Lung (tissue), 12 donors: ENCODE data around the gene TMEM184A. TPM values are rescaled to one million over a fixed set of nuclear protein-coding genes. Genes with fewer than 3 reads are reported as not detected.

Experiments
- ATAC-seq: fragments of 200-7000 bp; cut with Tn5 transposase; one replicate; pipeline ENCODE4 v1.9.1; 2020; ENCODE audit warnings: moderate number of reproducible peaks; ENCODE audit not compliant: insufficient read depth, low FRiP score
- DNase-seq, 3 donors: peaks; one replicate each; pipeline ENCODE4 v3.0.0-alpha.2; 2013 to 2017
- H3K27ac ChIP-seq, 2 donors: one replicate each; pipeline ENCODE4 v1.5.1; 2013; ENCODE audit warnings: mild to moderate bottlenecking in 2 of 2, moderate library complexity in 2 of 2, control low read depth in 1 of 2, inconsistent platforms in 1 of 2, low read depth in 1 of 2, low read length in 1 of 2
- H3K27me3 ChIP-seq, 3 donors: one replicate each; pipeline ENCODE4 v1.5.1; 2013; ENCODE audit warnings: low read length in 2 of 3; ENCODE audit not compliant: control insufficient read depth in 3 of 3, insufficient read depth in 3 of 3
- H3K36me3 ChIP-seq, 4 donors: one replicate each; pipeline ENCODE4 v1.5.1; 2013; ENCODE audit warnings: low read length in 4 of 4, mild to moderate bottlenecking in 1 of 4, moderate library complexity in 1 of 4; ENCODE audit not compliant: control insufficient read depth in 4 of 4, insufficient read depth in 4 of 4
- H3K4me1 ChIP-seq, 5 donors: one replicate each; pipeline ENCODE4 v1.5.1; 2013; ENCODE audit warnings: low read length in 5 of 5, mild to moderate bottlenecking in 2 of 5, moderate library complexity in 1 of 5; ENCODE audit not compliant: control insufficient read depth in 5 of 5, insufficient read depth in 5 of 5
- H3K4me3 ChIP-seq: one replicate; pipeline ENCODE4 v1.5.1; 2013; ENCODE audit warnings: mild to moderate bottlenecking, control low read depth, moderate library complexity
- H3K9ac ChIP-seq, 2 donors: one replicate each; pipeline ENCODE4 v1.5.1; 2013; ENCODE audit warnings: low read length in 2 of 2, control low read depth in 1 of 2; ENCODE audit not compliant: insufficient read depth in 1 of 2
- H3K9me3 ChIP-seq, 4 donors: one replicate each; pipeline ENCODE4 v1.5.1; 2013; ENCODE audit warnings: low read length in 3 of 4, mild to moderate bottlenecking in 1 of 4, moderate library complexity in 1 of 4; ENCODE audit not compliant: control insufficient read depth in 4 of 4, insufficient read depth in 3 of 4
- CTCF ChIP-seq: IDR thresholded peaks from 2 replicates; pipeline ENCODE4 v1.5.1; 2012; ENCODE audit warnings: mild to moderate bottlenecking; ENCODE audit errors: control extremely low read depth, extremely low read depth
- WGBS, 2 donors: extraction: QIAGEN DNeasy Blood & Tissue Kit; methylation state at CpG; one replicate each; pipeline ENCODE4 v1.1.7; 2013; 5-methylcytosine and 5-hydroxymethylcytosine counted together
- polyA plus RNA-seq, 2 donors: library from polyadenylated mRNA; stranded (reverse); fragments of 200-250 nt; gene quantifications; one replicate each; pipeline ENCODE4 v1.2.1, GENCODE V29; 2013
- total RNA-seq, 2 donors: library from RNA; depleted of rRNA in 1 of 2; stranded (reverse); fragments of >200 nt in 1 of 2; gene quantifications; one replicate each; pipeline ENCODE4 v1.2.1, GENCODE V29; 2014 to 2021
- donor health status: control.
- donor health status: control.
- donor health status: Bipolar disorder and iron deficiency.
- donor health status: healthy.
- donor health status: DM: yes; HTN: yes; CAD: no.

TMEM184A gene
- total and polyA plus RNA-seq, 4 donors, result 1.8 to 11.8 (median 8.3) TPM

GRCh38 chr7:1531263-1531978 lies 24.6 kb downstream of the TMEM184A start:
- DNase-seq (peak; percentile 36 to 39 (median 39)), ATAC-seq (no peak)
- H3K4me1 ChIP-seq, result peaks cover 3 to 25% (median 10%) of the 10 kb centered on the region in 5 donors
- peaks cover 0 to 16% (median 5%) of the 10 kb centered on the region in 3 donors for H3K27me3 ChIP-seq
- peak overlapping the region in 1 of 2 donors; percentile 49 for H3K9ac ChIP-seq
- peaks cover 0 to 2% (median 0%) of the 10 kb centered on the region in 4 donors for H3K9me3 ChIP-seq
- peak overlapping the region; percentile 73 for H3K4me3 ChIP-seq
- peak overlapping the region; percentile 93 for H3K27ac ChIP-seq
- no peak for TF ChIP-seq CTCF
- 1 to 2% methylated on average over 37 to 55 of the region's 55 CpGs for WGBS, 2 donors
- peaks cover 0 to 2% (median 0%) of the 10 kb centered on the region in 4 donors for H3K36me3 ChIP-seq

- Histone ChIP-seq H3K4me3 (peak overlapping the region; percentile 73), H3K36me3 (peaks cover 0 to 2% (median 0%) of the 10 kb centered on the region in 4 donors), H3K9ac (no peak overlapping the region), H3K27me3 (peaks cover 0 to 18% (median 10%) of the 10 kb centered on the region in 3 donors), H3K27ac (peak overlapping the region; percentile 93), H3K9me3 (peaks cover 0 to 2% (median 0%) of the 10 kb centered on the region in 4 donors), H3K4me1 (peaks cover 3 to 22% (median 9%) of the 10 kb centered on the region in 5 donors)
- no peak for TF ChIP-seq CTCF
- WGBS, 2 donors, result 1 to 2% methylated on average over 10 to 45 of the region's 45 CpGs
- ATAC-seq (no peak), DNase-seq (no peak)
Observed at GRCh38 chr7:1530946-1531262, 25.1 kb downstream of the TMEM184A start.

- Histone ChIP-seq H3K27ac (no peak overlapping the region), H3K9ac (no peak overlapping the region), H3K4me3 (no peak overlapping the region), H3K27me3 (peaks cover 0 to 18% (median 13%) of the 10 kb centered on the region in 3 donors), H3K36me3 (no peaks in the 10 kb centered on the region), H3K9me3 (peaks cover 0 to 2% (median 0%) of the 10 kb centered on the region in 4 donors), H3K4me1 (peaks cover 3 to 22% (median 9%) of the 10 kb centered on the region in 5 donors)
- WGBS, 2 donors, result 67 to 69% methylated on average over 21 of the region's 21 CpGs
- ATAC-seq, result no peak
- no peak for DNase-seq
- no peak for TF ChIP-seq CTCF
Observed at GRCh38 chr7:1529383-1530116, 26.5 kb downstream of the TMEM184A start.
